Rectal smooth muscle tissue (tissue), 1 donor: ENCODE results near the gene FOXE3.

ENCODE experiments used
- H3K27ac ChIP-seq: one replicate; pipeline ENCODE4 v1.7.0; 2013; ENCODE audit warnings: low read depth, low read length, inconsistent platforms
- H3K27me3 ChIP-seq: one replicate; pipeline ENCODE4 v1.7.0; 2013; ENCODE audit warnings: low read length; ENCODE audit not compliant: control insufficient read depth, insufficient read depth
- H3K36me3 ChIP-seq: one replicate; pipeline ENCODE4 v1.7.0; 2013; ENCODE audit warnings: low read length; ENCODE audit not compliant: control insufficient read depth, insufficient read depth
- H3K4me1 ChIP-seq: one replicate; pipeline ENCODE4 v1.7.0; 2013; ENCODE audit warnings: low read length; ENCODE audit not compliant: control insufficient read depth, insufficient read depth
- H3K4me3 ChIP-seq: one replicate; pipeline ENCODE4 v1.7.0; 2013; ENCODE audit warnings: low read length
- H3K9ac ChIP-seq: one replicate; pipeline ENCODE4 v1.7.0; 2013; ENCODE audit warnings: low read length

The FOXE3 gene

GRCh38 chr1:47389731-47390130 is 26.4 kb upstream of the FOXE3 start:
- Histone ChIP-seq H3K36me3 (no peaks in the 10 kb centered on the region), H3K4me1 (no peaks in the 10 kb centered on the region), H3K9ac (no peak overlapping the region), H3K4me3 (no peak overlapping the region), H3K27me3 (no peaks in the 10 kb centered on the region), H3K27ac (no peak overlapping the region)

- H3K36me3 ChIP-seq = no peaks in the 10 kb centered on the region
- no peak overlapping the region for H3K9ac ChIP-seq
- H3K4me3 ChIP-seq = no peak overlapping the region
- H3K27ac ChIP-seq = no peak overlapping the region
- H3K4me1 ChIP-seq = no peaks in the 10 kb centered on the region
- H3K27me3 ChIP-seq = no peaks in the 10 kb centered on the region
Measured at GRCh38 chr1:47390843-47391242, 25.2 kb upstream of the FOXE3 start.

GRCh38 chr1:47393141-47393540 is 22.9 kb upstream of the FOXE3 start:
- Histone ChIP-seq H3K36me3 (no peaks in the 10 kb centered on the region), H3K4me1 (no peaks in the 10 kb centered on the region), H3K4me3 (no peak overlapping the region), H3K27ac (no peak overlapping the region), H3K9ac (no peak overlapping the region), H3K27me3 (peaks cover 2% of the 10 kb centered on the region)

- no peaks in the 10 kb centered on the region for H3K4me1 ChIP-seq
- H3K9ac ChIP-seq = no peak overlapping the region
- peaks cover 2% of the 10 kb centered on the region for H3K27me3 ChIP-seq
- no peak overlapping the region for H3K4me3 ChIP-seq
- H3K27ac ChIP-seq = no peak overlapping the region
- no peaks in the 10 kb centered on the region for H3K36me3 ChIP-seq
Measured at GRCh38 chr1:47395433-47395832, 20.7 kb upstream of the FOXE3 start.

GRCh38 chr1:47396671-47397196 is 19.4 kb upstream of the FOXE3 start:
- Histone ChIP-seq H3K27me3 (peaks cover 2% of the 10 kb centered on the region), H3K36me3 (no peaks in the 10 kb centered on the region), H3K4me1 (no peaks in the 10 kb centered on the region), H3K27ac (no peak overlapping the region), H3K4me3 (no peak overlapping the region), H3K9ac (no peak overlapping the region)

GRCh38 chr1:47399138-47399845 is 16.8 kb upstream of the FOXE3 start:
- H3K27ac ChIP-seq = no peak overlapping the region
- H3K4me1 ChIP-seq = no peaks in the 10 kb centered on the region
- no peak overlapping the region for H3K4me3 ChIP-seq
- H3K36me3 ChIP-seq = no peaks in the 10 kb centered on the region
- H3K9ac ChIP-seq = no peak overlapping the region
- peaks cover 2% of the 10 kb centered on the region for H3K27me3 ChIP-seq

- Histone ChIP-seq H3K27me3 (peaks cover 2% of the 10 kb centered on the region), H3K4me3 (no peak overlapping the region), H3K9ac (no peak overlapping the region), H3K27ac (no peak overlapping the region), H3K36me3 (no peaks in the 10 kb centered on the region), H3K4me1 (no peaks in the 10 kb centered on the region)
Measured at GRCh38 chr1:47399846-47400155, 16.3 kb upstream of the FOXE3 start.

- Histone ChIP-seq H3K4me1 (no peaks in the 10 kb centered on the region), H3K27me3 (peaks cover 2% of the 10 kb centered on the region), H3K36me3 (no peaks in the 10 kb centered on the region), H3K4me3 (no peak overlapping the region), H3K27ac (no peak overlapping the region), H3K9ac (no peak overlapping the region)
Measured at GRCh38 chr1:47401761-47402160, 14.3 kb upstream of the FOXE3 start.

GRCh38 chr1:47402591-47402990 is 13.5 kb upstream of the FOXE3 start:
- Histone ChIP-seq H3K4me1 (no peaks in the 10 kb centered on the region), H3K27ac (no peak overlapping the region), H3K27me3 (no peaks in the 10 kb centered on the region), H3K4me3 (no peak overlapping the region), H3K36me3 (no peaks in the 10 kb centered on the region), H3K9ac (no peak overlapping the region)

GRCh38 chr1:47403321-47403910 is 12.7 kb upstream of the FOXE3 start:
- Histone ChIP-seq H3K36me3 (no peaks in the 10 kb centered on the region), H3K4me3 (no peak overlapping the region)

GRCh38 chr1:47405697-47406096 is 10.4 kb upstream of the FOXE3 start:
- Histone ChIP-seq H3K4me3 (no peak overlapping the region), H3K27ac (no peak overlapping the region), H3K4me1 (no peaks in the 10 kb centered on the region), H3K27me3 (no peaks in the 10 kb centered on the region), H3K9ac (no peak overlapping the region), H3K36me3 (no peaks in the 10 kb centered on the region)

More at GRCh38 chr1:47403321-47403910, 12.7 kb upstream of the FOXE3 start:
- H3K4me1 ChIP-seq = no peaks in the 10 kb centered on the region
- no peak overlapping the region for H3K27ac ChIP-seq
- H3K9ac ChIP-seq = no peak overlapping the region
- H3K27me3 ChIP-seq = no peaks in the 10 kb centered on the region

- Histone ChIP-seq H3K9ac (no peak overlapping the region), H3K27ac (no peak overlapping the region), H3K4me3 (no peak overlapping the region), H3K4me1 (no peaks in the 10 kb centered on the region), H3K36me3 (no peaks in the 10 kb centered on the region), H3K27me3 (no peaks in the 10 kb centered on the region)
Measured at GRCh38 chr1:47406966-47407365, 9.1 kb upstream of the FOXE3 start.

- Histone ChIP-seq H3K4me3 (no peak overlapping the region), H3K9ac (no peak overlapping the region), H3K27me3 (no peaks in the 10 kb centered on the region), H3K36me3 (no peaks in the 10 kb centered on the region), H3K27ac (no peak overlapping the region), H3K4me1 (no peaks in the 10 kb centered on the region)
Measured at GRCh38 chr1:47407481-47407880, 8.6 kb upstream of the FOXE3 start.
